ENCODE measurements around the gene IQSEC2.

IQSEC2 gene

DNA sequence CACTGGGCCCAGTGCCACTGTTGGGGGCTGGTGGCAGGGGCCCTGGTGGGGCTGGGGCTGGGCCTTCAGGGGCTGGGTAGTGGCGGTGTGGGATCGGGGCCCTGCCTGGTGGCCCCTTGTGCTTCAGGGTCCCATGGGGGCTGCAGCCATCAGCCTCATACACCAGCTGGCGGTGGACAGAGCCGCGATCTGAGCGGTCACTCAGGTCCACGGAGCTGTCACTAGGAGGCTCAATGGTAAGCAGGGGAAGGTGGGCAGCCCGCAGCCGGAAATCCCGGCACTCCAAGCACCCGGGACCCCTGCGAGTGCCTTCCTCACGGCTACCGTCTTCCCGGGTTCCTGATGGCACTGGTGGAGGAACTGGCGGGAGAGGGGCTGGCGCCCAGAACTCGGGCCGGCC is 30.8 kb downstream of the IQSEC2 start:
- no peaks in the 10 kb centered on the region for H3K4me1 ChIP-seq (ENCODE audit: control insufficient read depth, insufficient read depth, low read length)
- H3K36me3 ChIP-seq (ENCODE audit: control insufficient read depth in 2 of 2, insufficient read depth in 1 of 2, low read length in 2 of 2), result peaks cover 0 to 28% of the 10 kb centered on the region in 2 experiments; a peak in 2 of 3 replicates
- CTCF ChIA-PET, result interaction anchor here (2.1 to 5.4 kb wide), 3 partner anchors 11 to 63 kb away, joined by 8 to 26 read pairs (median 20); no protein-coding TSS in a partner anchor
- no peaks in the 10 kb centered on the region for H3K9me3 ChIP-seq (ENCODE audit: control insufficient read depth, insufficient read depth, low read depth, low read length)
- TF ChIP-seq HOXC10 (CRISPR knock-in tag; IDR thresholded peaks at IDR 0.05) (no peak), ZNF514 (tag by site-specific recombination; IDR thresholded peaks at IDR 0.05) (no peak), ZNF202 (tag by site-specific recombination; IDR thresholded peaks at IDR 0.05; ENCODE audit: borderline replicate concordance) (no peak), ZNF837 (tag by site-specific recombination; IDR thresholded peaks at IDR 0.05) (no peak), ZNF140 (tag by site-specific recombination; IDR thresholded peaks at IDR 0.05) (no peak), ZNF324 (tag by site-specific recombination; IDR thresholded peaks at IDR 0.05) (no peak), ZNF426 (tag by site-specific recombination; IDR thresholded peaks at IDR 0.05) (no peak), ZNF146 (tag by site-specific recombination; IDR thresholded peaks at IDR 0.05) (no peak), ZNF623 (tag by site-specific recombination; IDR thresholded peaks at IDR 0.05) (no peak), ZNF16 (tag by site-specific recombination; IDR thresholded peaks at IDR 0.05; ENCODE audit: low read depth) (no peak), ZBTB17 (tag by site-specific recombination; IDR thresholded peaks at IDR 0.05) (no peak), ZNF416 (tag by site-specific recombination; IDR thresholded peaks at IDR 0.05) (no peak)
- TF ChIP-seq, protein P1, sequence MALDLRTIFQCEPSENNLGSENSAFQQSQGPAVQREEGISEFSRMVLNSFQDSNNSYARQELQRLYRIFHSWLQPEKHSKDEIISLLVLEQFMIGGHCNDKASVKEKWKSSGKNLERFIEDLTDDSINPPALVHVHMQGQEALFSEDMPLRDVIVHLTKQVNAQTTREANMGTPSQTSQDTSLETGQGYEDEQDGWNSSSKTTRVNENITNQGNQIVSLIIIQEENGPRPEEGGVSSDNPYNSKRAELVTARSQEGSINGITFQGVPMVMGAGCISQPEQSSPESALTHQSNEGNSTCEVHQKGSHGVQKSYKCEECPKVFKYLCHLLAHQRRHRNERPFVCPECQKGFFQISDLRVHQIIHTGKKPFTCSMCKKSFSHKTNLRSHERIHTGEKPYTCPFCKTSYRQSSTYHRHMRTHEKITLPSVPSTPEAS (tag by site-specific recombination; IDR thresholded peaks at IDR 0.05), result no peak
- TF ChIP-seq, protein P2, sequence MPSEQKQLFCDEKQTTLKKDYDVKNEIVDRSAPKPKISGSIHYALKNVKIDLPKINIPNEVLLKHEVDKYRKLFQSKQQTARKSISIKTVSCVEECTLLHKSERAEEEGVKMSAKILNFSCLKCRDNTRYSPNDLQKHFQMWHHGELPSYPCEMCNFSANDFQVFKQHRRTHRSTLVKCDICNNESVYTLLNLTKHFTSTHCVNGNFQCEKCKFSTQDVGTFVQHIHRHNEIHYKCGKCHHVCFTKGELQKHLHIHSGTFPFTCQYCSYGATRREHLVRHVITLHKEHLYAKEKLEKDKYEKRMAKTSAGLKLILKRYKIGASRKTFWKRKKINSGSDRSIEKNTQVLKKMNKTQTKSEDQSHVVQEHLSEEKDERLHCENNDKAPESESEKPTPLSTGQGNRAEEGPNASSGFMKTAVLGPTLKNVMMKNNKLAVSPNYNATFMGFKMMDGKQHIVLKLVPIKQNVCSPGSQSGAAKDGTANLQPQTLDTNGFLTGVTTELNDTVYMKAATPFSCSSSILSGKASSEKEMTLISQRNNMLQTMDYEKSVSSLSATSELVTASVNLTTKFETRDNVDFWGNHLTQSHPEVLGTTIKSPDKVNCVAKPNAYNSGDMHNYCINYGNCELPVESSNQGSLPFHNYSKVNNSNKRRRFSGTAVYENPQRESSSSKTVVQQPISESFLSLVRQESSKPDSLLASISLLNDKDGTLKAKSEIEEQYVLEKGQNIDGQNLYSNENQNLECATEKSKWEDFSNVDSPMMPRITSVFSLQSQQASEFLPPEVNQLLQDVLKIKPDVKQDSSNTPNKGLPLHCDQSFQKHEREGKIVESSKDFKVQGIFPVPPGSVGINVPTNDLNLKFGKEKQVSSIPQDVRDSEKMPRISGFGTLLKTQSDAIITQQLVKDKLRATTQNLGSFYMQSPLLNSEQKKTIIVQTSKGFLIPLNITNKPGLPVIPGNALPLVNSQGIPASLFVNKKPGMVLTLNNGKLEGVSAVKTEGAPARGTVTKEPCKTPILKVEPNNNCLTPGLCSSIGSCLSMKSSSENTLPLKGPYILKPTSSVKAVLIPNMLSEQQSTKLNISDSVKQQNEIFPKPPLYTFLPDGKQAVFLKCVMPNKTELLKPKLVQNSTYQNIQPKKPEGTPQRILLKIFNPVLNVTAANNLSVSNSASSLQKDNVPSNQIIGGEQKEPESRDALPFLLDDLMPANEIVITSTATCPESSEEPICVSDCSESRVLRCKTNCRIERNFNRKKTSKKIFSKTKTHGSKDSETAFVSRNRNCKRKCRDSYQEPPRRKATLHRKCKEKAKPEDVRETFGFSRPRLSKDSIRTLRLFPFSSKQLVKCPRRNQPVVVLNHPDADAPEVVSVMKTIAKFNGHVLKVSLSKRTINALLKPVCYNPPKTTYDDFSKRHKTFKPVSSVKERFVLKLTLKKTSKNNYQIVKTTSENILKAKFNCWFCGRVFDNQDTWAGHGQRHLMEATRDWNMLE (tag by site-specific recombination; conservative IDR thresholded peaks at IDR 0.05; ENCODE audit: low read depth), result no peak
- TF ChIP-seq, protein P3, sequence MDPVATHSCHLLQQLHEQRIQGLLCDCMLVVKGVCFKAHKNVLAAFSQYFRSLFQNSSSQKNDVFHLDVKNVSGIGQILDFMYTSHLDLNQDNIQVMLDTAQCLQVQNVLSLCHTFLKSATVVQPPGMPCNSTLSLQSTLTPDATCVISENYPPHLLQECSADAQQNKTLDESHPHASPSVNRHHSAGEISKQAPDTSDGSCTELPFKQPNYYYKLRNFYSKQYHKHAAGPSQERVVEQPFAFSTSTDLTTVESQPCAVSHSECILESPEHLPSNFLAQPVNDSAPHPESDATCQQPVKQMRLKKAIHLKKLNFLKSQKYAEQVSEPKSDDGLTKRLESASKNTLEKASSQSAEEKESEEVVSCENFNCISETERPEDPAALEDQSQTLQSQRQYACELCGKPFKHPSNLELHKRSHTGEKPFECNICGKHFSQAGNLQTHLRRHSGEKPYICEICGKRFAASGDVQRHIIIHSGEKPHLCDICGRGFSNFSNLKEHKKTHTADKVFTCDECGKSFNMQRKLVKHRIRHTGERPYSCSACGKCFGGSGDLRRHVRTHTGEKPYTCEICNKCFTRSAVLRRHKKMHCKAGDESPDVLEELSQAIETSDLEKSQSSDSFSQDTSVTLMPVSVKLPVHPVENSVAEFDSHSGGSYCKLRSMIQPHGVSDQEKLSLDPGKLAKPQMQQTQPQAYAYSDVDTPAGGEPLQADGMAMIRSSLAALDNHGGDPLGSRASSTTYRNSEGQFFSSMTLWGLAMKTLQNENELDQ (tag by site-specific recombination; IDR thresholded peaks at IDR 0.05; ENCODE audit: low read depth), result no peak
- POLR2A ChIA-PET, result no interaction called here
- H3K27ac ChIP-seq (ENCODE audit: extremely low read depth, low read depth, low read length), result no peak overlapping the region
- H3K4me3 ChIP-seq (ENCODE audit: low read depth, low read length), result no peak overlapping the region

DNA sequence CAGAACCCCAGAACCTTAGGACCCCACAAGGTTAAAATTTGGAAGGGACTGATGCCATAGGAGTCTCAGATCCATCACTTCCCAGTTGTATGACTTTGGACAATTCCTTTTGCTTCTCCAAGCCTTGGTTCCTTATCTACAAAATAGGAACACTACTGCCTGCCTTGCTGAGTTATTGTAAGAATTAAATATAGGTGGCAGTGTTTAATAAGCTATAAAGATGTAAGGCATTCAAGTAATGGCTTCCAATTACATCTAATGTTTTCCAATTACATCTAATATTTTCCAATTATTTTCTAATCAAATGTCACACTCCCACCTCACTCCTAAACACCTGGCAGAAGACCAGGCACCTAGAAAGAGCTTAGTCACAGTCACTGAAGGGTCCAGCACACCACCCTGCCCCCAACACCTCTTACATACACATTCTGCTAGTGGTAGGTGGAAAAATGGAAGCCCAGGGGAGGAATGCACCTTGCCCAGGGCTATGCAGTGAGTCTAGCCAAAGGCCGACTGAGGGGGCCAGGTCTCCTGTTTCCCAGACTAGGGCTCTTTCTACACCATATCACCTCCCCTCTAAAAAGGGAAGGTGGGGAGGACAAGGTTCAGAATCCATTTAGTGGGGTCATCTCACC is 31.9 kb downstream of the IQSEC2 start:
- Histone ChIP-seq H3K27ac (ENCODE audit: extremely low read depth, low read depth, low read length) (no peak overlapping the region), H3K9me3 (ENCODE audit: control insufficient read depth, insufficient read depth, low read depth, low read length) (no peaks in the 10 kb centered on the region), H3K4me3 (ENCODE audit: low read depth, low read length) (no peak overlapping the region), H3K4me1 (ENCODE audit: control insufficient read depth, insufficient read depth, low read length) (no peaks in the 10 kb centered on the region), H3K36me3 (ENCODE audit: control insufficient read depth in 2 of 2, insufficient read depth in 1 of 2, low read length in 2 of 2) (peaks cover 0 to 28% of the 10 kb centered on the region in 2 experiments; a peak in 2 of 3 replicates)
- TF ChIP-seq, protein P4, sequence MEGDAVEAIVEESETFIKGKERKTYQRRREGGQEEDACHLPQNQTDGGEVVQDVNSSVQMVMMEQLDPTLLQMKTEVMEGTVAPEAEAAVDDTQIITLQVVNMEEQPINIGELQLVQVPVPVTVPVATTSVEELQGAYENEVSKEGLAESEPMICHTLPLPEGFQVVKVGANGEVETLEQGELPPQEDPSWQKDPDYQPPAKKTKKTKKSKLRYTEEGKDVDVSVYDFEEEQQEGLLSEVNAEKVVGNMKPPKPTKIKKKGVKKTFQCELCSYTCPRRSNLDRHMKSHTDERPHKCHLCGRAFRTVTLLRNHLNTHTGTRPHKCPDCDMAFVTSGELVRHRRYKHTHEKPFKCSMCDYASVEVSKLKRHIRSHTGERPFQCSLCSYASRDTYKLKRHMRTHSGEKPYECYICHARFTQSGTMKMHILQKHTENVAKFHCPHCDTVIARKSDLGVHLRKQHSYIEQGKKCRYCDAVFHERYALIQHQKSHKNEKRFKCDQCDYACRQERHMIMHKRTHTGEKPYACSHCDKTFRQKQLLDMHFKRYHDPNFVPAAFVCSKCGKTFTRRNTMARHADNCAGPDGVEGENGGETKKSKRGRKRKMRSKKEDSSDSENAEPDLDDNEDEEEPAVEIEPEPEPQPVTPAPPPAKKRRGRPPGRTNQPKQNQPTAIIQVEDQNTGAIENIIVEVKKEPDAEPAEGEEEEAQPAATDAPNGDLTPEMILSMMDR (tag by site-specific recombination; IDR thresholded peaks at IDR 0.05), result peak; percentile 41; the same call in 1 of the 2 replicates
- no peak for TF ChIP-seq ZNF114 (tag by site-specific recombination; IDR thresholded peaks at IDR 0.05)
- ChIA-PET POLR2A (interaction anchor here (1.0 kb wide), 1 partner anchor 24 kb away, joined by 5 read pairs; the partner anchor contains the start of gene KDM5C), CTCF (interaction anchor here (0.6 to 5.4 kb wide), 8 partner anchors 11 to 168 kb away, joined by 3 to 26 read pairs (median 4); no protein-coding TSS in a partner anchor)
